Stimulated activated CD4-positive, alpha-beta T cell treated with anti-CD3 and anti-CD28 coated beads, Interleukin-2, amount 100 ng/mL, for 4 hours (primary cell): Measurements from ENCODE around the gene SRSF6.
"Not testable (repeated sequence)": the region's sequence is repeated elsewhere in the genome, so short reads cannot be mapped to it uniquely, and the experiment has no call there.

Source experiments
- DNase-seq: peaks from one replicate; pipeline ENCODE4 v3.0.0-alpha.2; 2020; ENCODE audit warnings: low read depth

The SRSF6 gene

DNA sequence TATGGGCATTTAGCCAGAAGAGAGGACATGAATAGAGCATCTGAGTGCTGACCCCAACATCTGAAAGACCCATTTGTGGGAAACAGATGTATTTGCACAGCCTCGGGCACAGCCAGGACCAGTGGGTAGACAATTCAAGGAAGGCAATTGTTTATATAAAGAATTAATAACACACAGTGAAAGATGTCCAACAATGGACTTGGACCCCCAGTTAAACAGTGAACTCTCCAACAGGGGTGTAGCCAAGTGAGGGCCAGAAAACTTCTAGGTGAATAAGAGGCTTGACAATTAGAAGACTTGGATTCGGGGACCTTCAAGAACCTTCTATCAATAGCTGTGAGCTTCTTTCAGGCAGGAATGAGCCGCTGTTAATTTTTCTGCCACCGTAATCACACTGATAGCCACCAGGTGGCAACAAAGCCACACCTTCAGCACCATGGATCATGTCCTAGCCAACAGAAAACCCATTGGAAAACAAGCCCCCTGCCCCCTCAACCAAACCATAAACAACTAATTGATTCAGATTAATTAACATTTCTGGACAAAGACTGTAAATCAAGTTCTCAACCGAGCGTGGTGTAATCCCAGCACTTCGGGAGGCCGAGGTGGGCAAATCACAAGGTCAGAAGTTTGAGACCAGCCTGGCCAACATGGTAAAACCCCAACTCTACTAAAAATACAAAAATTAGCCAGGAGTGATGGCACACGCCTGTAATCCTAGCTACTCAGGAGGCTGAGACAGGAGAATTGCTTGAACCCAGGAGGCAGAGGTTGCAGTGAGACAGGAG, 8.8 kb upstream of the SRSF6 start:
- DNase-seq: peak; percentile 16

DNA sequence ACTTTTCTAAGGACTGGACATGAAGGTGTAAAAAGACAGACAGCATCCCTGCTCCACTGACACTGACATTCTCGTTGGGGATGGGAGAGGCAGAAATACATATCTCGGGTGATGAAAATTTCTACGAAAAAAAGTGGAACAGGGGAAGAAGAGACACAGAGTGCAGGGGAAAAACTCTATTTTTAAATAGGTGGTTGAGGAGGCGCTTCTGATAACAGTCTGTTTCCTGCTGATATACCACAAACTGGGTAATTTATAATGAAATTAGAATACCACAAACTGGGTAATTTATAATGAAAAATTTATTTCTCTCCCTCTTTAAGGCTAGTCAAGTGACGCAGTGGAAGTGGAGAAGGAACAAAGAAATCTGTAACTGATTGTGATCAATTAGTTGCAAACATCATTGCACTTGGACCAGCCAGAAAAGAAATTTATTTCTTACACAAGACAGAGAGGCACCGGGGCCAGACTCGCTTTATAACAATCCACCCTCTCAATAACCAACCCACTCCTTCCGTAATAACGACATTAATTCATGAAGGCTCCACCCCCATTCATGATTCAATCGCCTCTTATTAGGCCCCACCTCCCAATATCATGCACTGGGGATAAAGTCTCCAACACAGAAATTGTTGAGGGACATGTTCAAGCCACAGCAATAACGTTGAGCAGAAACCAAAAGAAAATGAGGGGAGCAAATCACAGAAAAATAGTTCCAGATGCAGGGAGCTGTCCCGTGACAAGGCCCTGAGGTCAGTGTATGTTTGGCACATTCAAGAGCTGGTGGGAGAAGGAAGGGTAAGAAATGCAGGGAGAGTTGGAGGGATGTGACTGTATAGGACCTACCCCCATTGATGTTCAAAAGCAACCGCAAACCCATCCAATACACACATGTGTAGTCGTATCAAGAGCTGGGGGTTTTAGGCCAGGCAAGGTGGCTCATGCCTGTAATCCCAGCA, 6.6 kb upstream of the SRSF6 start:
- no peak for DNase-seq

DNA sequence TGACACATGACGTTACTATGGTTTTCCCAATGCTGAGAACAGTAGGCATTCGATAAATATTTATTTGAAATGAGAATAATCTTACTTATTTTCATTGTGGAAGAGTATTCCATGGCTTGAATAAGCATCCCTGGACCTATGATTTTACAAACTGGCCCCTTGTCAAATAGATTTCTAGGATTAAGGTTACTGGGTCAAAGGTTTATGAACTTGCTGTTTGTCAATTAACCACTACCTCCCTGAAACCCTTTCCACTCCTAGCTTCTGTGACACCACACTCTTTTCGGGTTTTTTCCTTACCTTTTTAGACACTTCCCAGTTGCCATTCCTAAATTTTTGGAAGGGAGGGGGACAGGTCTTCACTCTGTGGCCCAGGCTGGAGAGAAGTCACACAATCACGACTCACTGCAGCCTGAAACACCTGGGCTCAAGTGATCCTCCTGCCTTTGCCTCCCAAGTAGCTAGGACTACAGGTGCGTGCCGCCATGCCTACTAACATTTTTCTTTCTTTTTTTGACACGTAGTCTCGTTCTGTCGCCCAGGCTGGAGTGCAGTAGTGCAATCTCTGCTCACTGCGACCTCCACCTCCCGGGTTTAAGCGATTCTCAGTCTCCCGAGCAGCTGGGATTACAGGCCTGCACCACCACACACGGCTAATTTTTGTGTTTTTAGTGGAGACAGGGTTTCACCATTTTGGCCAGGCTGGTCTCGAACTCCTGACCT, 5.1 kb upstream of the SRSF6 start:
- DNase-seq: no peak

DNA sequence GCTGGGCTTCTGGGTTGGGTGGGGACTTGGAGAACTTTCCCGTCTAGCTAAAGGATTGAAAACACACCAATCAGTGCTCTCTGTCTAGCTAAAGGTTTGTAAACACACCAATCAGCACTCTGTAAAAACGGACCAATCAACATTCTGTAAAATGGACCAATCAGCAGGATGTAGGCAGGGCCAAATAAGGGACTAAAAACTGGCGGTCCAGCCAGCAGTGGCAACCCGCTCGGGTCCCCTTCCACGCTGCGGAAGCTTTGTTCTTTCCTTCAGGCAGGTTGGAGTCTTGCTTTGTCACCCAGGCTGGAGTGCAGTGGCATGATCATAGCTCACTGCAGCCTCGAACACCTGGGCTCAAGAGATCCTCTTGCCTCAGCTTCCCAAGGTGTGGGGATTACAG, 1.4 kb upstream of the SRSF6 start:
- DNase-seq: not testable (repeated sequence)

DNA sequence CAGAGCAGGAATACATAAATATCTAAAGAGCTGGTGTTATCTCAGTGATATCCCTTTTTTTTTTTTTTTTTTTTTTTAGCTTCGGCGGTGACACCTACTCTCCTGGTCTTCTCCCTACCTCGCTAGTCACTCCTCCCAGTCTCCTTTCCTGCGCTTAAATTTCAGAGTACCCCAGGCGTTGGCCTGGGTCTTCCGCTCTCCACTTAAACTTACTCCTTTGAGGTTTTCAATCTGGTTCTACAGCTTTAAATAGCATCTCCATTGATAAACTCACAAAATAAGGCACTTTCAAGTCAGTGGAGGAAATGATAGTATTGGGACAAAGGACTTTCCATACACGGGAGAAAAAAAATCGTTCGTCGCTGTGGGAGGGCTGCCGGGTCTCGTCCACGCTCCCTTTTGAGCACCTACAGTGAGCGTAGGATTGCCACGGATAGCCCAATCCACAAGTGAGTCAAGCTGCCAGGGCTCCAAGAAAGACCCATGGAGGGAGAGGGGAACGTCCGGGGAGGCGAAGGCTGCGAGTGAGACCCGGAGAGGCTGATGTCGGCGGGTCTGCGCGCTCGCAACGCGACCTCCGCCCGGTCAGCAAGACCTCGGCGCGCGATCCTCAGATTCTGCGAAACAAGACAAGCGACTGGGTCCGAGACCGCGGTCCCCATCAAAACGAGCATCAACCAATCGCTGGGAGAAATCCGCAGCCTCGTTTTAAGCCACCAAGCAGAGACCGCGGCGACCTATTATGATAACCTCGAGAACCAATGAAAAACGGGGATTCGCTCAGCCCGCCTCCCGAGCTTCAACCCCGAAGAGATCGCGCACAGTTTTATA, 672 bp upstream of the SRSF6 start:
- peak; percentile 77 for DNase-seq

DNA sequence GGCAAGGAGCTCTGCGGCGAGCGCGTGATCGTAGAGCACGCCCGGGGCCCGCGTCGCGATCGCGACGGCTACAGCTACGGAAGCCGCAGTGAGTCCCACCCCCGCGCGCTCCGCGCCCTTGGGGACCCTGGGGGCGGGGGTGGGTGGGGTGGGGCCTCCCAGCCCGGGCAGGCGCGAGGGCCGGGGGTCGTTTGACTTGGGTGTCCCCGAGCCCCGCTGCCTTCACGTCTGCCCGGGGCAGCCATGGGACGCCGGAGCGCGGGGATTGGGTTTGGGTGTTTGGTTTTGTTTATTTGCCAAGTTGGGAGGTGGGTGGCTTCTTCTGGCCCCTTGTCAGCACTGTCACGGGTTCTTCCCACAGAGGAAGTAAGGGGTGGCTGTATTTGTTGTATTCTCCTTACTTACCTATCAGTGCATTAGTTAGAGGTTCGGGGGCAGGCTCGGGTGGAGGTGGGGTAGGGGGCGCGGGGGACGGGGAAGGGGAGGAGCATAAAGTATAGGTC, 777 bp downstream of the SRSF6 start:
- no peak for DNase-seq

DNA sequence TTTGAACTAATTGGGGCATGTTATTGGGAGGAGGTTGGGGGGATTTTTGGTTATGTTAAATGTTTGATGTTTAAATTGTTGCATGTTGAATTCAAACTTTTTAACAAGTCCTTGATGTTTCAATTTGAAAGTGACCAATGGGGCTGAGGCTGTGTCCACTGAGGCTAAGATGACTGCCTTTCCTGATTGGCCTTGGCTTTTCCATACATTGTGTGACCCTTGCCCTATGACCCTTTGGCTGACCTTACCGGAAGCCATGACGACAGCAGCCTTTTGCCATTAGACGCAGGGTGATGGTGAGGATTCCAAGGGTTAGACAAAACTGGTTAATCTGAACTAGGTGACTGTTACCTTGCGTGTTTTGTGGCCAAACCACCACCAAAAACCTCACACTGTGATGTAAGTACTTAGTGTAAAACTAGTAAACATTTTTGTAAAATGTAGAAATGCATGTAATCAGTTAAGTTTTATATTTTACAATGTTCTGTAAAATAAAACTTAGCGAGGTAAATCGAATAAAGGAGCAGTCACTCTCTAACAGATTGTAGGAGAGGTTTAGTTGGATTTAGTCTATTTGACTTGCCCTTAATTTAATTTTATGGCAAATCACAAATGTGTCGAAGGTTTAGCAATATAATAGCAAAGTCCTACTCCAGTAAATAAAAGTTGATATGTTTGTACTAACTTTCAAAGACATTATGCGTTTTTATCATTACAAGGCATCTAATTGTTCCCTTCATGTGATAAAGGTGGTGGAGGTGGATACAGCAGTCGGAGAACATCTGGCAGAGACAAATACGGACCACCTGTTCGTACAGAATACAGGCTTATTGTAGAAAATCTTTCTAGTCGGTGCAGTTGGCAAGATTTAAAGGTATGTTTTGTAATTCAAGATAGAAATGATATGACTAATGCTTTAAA, 1.6 kb downstream of the SRSF6 start:
- DNase-seq: no peak

DNA sequence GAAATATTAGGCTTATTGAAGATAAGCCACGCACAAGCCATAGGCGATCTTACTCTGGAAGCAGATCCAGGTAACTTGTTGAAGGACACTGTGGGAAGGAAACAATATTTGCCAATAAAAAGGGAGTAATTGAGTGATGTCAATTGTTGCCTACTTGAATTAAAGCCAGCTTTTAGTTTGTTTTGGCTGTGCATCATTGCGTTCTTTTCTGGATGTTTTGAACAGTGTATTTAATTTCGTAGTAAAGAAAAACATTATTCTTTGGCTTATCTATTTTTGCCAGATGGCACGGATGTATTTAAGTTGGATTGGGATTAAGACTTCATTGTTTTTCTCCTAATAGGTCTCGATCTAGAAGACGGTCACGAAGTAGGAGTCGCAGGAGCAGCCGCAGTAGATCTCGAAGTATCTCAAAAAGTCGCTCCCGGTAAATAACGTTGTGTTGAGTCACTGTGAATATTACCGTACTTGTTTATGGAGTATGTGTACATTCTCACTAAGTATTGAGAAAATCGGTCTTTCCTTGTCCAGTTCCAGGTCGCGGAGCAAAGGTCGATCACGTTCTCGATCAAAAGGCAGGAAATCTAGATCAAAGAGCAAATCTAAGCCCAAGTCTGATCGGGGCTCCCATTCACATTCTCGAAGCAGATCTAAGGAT, 2.6 kb downstream of the SRSF6 start:
- DNase-seq: no peak

DNA sequence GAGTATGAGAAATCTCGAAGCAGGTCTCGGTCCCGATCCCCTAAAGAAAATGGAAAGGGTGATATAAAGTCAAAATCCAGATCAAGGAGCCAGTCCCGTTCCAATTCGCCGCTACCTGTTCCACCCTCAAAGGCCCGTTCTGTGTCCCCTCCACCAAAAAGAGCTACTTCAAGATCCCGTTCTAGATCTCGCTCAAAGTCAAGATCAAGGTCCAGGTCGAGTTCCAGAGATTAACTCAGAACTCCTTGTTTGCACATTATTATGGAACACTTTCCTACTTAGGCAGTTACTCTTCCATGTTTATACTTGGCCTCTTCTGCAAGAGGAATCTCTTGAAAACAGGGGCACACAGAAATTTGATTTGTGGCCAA, 3.1 kb downstream of the SRSF6 start:
- DNase-seq: no peak

DNA sequence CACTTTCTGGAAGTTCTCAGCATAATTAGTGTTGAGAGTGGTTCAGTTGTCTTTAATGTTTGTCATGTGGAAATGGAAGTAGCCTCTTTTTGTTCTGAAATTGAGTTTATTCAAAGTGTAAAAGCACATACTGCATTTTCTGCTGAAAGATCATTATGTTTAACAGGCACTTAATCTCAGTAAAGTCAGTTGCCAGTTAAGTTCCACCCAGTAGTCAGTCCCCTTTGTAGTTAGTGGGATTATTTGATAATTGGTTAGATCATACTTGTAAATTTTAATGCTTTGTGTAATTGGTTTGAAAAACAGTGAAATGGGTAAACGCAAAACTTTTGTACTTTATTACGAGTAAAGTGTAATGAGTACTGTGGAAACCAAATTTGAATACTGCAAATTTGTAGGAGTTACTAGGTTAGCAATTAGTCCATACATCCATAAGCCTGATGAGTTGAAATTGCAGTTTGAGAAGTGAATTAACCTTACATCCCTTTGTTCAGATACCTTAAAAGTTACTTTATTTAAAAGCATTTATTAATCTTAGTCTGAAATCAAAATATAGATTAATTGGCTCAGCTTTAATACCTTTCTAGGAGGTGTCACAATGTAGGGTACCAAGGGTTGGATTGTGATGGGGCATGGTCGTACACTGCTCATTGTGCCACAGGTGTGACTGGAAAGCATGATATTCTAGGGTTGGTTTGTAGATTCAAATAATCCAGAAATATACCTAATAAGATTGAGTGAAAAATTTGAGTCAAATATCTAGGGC, 4.4 kb downstream of the SRSF6 start:
- no peak for DNase-seq

DNA sequence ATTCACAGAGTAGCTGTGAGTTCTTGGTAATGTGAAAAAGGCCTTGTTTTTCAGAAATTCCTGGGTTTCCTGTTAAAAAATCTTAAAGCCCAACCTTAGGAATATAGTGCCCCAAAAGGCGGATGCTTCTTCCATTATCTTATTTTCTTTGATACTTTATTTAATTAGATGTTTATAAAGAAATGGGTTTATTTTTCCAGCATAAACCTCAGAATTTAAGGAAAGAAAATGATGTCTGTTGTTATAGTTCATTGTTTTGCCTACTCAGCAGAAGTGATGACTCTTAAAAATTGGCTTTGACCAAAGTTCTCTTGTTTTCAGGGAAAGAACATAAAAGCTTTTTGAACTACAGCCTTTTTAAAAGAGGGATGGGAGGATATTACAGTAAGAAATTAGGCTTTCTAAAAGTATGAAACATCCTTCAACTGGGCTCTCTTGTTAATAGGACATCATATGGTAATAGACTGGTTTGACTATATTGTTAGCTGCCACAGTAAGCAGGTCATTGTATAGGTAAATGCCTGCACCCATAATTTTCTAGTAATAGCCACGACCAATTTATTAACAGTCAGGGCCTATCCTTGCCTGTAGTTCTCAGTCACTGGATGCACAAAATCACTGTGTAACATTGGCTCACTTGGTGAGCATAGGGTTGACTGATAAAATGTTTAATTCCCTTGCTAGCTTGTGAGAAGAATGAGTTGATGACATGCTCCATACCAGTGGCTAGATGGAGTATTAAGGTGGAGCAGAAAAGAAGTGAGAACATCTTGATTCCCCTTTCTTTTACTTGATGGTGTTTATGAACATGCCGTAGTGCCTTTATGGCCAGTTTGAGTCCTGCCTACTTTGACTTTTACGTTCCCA, 5.2 kb downstream of the SRSF6 start:
- DNase-seq: no peak

DNA sequence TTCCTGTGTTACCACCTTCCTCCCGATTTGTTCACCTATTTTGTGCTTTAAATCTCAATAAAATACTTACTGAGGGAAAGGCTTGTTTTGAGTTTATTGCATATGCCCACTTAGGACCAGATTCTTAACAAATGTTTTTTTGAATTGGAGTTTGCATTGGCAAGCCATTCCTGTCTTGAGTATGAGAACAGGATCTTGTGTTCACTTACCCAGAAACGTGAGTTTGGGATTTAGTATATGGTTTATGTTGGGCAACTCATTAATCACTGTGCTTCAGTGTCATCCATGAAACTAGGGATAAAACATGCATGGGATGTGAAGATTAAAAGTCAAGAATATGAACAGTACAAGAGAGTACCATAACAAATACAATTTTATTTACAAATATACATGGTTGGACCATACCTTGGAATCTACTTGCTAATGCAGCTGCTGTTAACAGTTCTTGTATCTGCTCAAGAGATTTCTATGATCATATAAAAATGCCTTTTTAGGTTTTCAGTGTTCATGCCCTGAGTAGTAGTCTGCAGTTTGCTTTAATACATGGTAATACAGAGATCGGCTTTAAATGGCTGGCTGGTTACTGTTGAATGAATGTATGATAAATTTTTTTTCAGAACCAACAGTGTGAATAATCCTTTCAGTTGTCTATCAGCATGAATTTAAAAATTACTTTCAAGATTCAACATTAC, 6.0 kb downstream of the SRSF6 start:
- DNase-seq: no peak

DNA sequence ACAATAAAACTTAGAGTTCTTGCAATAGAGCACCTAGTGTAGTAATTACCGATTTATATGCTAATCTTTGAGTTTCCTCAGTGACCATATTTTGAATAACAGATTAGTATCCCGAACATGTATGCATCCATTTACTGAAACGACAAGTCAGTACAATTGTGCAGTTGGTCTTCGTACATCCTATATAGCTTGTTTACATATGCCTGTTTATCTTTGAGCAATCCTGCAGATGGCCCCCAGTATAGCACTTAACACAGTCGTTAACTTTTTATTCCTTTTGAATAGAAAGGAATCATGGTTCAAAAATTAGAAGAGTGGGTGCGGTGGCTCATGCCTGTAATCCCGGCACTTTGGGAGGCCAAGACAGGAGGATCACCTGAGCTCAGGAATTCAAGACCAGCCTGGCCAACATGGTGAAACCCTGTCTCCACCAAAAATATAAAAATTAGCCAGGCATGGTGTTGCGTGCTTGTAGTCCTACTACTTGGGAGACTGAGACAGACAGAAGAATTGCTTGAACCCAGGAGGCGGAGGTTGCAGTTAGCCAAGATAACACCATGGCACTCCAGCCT, 6.6 kb downstream of the SRSF6 start:
- DNase-seq: no peak

DNA sequence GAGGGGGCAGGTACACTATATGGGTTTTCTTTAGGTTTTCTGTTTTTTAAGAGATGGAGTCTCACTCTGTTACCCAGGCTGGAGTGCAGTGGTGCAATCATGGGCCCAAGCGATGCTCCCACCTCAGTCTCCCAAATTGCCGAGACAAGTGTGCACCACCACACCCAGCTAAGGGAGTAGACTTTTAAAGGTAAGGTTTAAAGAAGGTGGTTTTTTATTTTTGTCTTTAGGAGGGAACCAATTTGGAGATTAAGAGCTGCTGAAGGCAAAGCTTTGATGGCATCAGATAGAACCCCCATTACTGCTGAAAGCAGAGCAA, 7.9 kb downstream of the SRSF6 start:
- DNase-seq: no peak

DNA sequence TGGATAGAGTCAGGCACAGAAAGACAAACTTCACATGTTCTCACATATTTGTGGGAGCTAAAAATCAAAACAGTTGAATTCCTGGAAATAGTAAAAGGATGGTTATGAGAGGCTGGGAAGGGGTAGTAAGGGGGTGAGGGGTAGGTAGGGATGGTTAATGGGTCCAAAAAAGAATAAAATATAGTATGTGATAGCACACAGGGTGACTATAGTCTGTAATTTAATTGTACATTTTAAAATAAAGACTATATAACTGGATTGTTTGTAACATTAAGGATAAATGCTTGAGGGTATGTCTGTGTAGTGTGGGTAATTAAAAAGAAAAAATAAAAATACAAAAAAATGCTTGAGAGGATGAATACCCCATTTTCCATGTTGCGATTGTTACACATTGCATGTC, 9.9 kb downstream of the SRSF6 start:
- DNase-seq: no peak

DNA sequence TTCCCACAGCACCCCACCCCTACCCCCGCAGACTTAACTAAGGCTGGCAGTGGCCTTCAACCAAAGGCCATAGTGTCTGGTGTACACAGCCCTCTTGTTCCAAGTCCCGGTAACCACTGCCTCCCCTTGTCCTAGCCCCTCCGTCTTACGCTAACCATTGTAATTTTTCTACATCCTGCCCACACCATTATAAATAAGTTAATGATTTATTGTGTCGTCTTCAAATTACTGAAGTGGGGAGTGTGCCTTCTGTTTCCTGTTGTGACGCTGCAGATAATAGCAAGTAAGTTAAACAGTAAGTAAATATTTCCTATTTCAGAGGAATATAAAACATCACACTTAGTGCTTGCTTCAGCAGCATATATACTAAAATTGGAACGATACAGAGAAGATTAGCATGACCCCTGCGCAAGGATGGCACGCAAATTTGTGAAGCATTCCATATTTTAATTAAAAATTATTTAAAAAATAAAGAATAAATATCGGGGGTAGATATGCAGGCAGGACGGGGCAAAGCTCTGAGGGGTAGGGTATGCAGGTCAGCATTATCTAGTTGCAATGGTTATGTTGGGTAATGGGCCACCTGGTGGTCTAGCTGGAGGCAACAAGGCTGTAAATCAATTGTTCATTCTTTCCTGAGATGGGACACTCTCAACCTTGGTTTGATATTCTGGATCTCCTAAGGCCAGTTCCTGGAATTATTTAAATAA, 15.1 kb downstream of the SRSF6 start:
- no peak for DNase-seq

DNA sequence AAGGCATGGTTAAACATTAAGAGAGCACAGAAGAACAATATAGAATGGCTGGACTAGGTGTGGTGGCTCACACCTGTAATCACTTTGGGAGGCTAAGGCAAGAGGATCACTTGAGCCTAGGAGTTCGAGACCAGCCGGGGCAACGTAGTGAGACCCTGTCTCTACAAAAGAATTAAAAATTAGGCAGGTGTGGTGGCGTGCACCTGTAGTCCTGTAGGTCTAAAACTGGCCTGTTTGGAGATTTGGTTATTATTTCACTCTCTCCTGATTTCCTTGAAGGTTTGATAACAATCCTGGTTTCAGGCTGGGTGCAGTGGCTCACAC, 15.6 kb downstream of the SRSF6 start:
- DNase-seq: no peak
